HepG2 (cell line): ENCODE results near the gene SNCG. TPM values are rescaled to one million over a fixed set of nuclear protein-coding genes. Genes with fewer than 3 reads are reported as not detected.

ENCODE experiments used
- ARNTL ChIP-seq: sonication (generic); formaldehyde crosslinking; IDR thresholded peaks from 2 replicates; pipeline ENCODE4 v1.4.0; 2020; ENCODE audit warnings: mild to moderate bottlenecking, missing genetic modification reagents
- BATF2 ChIP-seq: sonication (generic); formaldehyde crosslinking; IDR thresholded peaks from 2 replicates; pipeline ENCODE4 v1.8.0; 2022; ENCODE audit warnings: mild to moderate bottlenecking, missing genetic modification reagents, moderate library complexity
- CENPT ChIP-seq: sonication (generic); formaldehyde crosslinking; IDR thresholded peaks from 2 replicates; pipeline ENCODE4 v1.8.0; 2022; ENCODE audit warnings: low read depth, mild to moderate bottlenecking, moderate library complexity, missing genetic modification reagents
- HMG20A ChIP-seq: IDR thresholded peaks from 2 replicates; pipeline ENCODE4 v1.6.1; 2016; ENCODE audit warnings: borderline replicate concordance
- MAF1 ChIP-seq: sonication (generic); formaldehyde crosslinking; IDR thresholded peaks from 2 replicates; pipeline ENCODE4 v1.5.0; 2020; ENCODE audit warnings: missing genetic modification reagents, borderline replicate concordance
- NAIF1 ChIP-seq: sonication (generic); formaldehyde crosslinking; IDR thresholded peaks from 2 replicates; pipeline ENCODE4 v1.5.0; 2020; ENCODE audit warnings: mild to moderate bottlenecking, missing genetic modification reagents, borderline replicate concordance
- ZBTB39 ChIP-seq: sonication (generic); formaldehyde crosslinking; IDR thresholded peaks from 2 replicates; pipeline ENCODE4 v1.5.0; 2020; ENCODE audit warnings: missing genetic modification reagents
- ZFP36L2 ChIP-seq: sonication (generic); formaldehyde crosslinking; IDR thresholded peaks from 2 replicates; pipeline ENCODE4 v1.4.0; 2020; ENCODE audit warnings: missing genetic modification reagents
- ZNF318 ChIP-seq: sonication (generic); formaldehyde crosslinking; IDR thresholded peaks from 2 replicates; pipeline ENCODE4 v1.4.0; 2020; ENCODE audit warnings: mild to moderate bottlenecking, missing genetic modification reagents
- polyA plus RNA-seq, 8 experiments: library from polyadenylated mRNA; depleted of rRNA in 3 of 8; stranded (reverse) in 7 of 8; unstranded in 1 of 8; fragments of >200 nt; fragmentation: Illumina TruSeq in 4 of 8; extraction: Trizol in 4 of 8; gene quantifications; 2 replicates each; pipeline versions ENCODE4 v1.2.1 to v1.2.3, GENCODE V29; 2011 to 2016; ENCODE audit warnings: low read depth in 4 of 8, missing spikeins in 1 of 8, mixed read lengths in 1 of 8; ENCODE audit not compliant: insufficient read depth in 1 of 8
- total RNA-seq, 5 experiments: library from RNA; depleted of rRNA; stranded (reverse); fragments of >200 nt; fragmentation: Illumina TruSeq; extraction: Trizol; gene quantifications; 2 replicates each; pipeline ENCODE4 v1.2.3, GENCODE V29; 2016; ENCODE audit warnings: low read depth in 1 of 5
- TF ChIP-seq, protein P1 (sequence below): sonication (generic); formaldehyde crosslinking; conservative IDR thresholded peaks from 2 replicates; pipeline ENCODE4 v1.4.0; 2020; ENCODE audit warnings: mild to moderate bottlenecking, missing genetic modification reagents, moderate library complexity

The SNCG gene
- total and polyA plus RNA-seq, 2 of the 13 experiments (the other 11 are each of a cell fraction or from before 2014, with no cell fraction given), result 0.22 to 0.91 TPM

GRCh38 chr10:86941991-86942421 lies 16.4 kb upstream of the SNCG start (continued):
- no peak for TF ChIP-seq ZNF318 (CRISPR knock-in tag)
- no peak for TF ChIP-seq MAF1 (CRISPR knock-in tag)
- no peak for TF ChIP-seq HMG20A (CRISPR knock-in tag)
- no peak for TF ChIP-seq CENPT (CRISPR knock-in tag)
- TF ChIP-seq, protein P1, sequence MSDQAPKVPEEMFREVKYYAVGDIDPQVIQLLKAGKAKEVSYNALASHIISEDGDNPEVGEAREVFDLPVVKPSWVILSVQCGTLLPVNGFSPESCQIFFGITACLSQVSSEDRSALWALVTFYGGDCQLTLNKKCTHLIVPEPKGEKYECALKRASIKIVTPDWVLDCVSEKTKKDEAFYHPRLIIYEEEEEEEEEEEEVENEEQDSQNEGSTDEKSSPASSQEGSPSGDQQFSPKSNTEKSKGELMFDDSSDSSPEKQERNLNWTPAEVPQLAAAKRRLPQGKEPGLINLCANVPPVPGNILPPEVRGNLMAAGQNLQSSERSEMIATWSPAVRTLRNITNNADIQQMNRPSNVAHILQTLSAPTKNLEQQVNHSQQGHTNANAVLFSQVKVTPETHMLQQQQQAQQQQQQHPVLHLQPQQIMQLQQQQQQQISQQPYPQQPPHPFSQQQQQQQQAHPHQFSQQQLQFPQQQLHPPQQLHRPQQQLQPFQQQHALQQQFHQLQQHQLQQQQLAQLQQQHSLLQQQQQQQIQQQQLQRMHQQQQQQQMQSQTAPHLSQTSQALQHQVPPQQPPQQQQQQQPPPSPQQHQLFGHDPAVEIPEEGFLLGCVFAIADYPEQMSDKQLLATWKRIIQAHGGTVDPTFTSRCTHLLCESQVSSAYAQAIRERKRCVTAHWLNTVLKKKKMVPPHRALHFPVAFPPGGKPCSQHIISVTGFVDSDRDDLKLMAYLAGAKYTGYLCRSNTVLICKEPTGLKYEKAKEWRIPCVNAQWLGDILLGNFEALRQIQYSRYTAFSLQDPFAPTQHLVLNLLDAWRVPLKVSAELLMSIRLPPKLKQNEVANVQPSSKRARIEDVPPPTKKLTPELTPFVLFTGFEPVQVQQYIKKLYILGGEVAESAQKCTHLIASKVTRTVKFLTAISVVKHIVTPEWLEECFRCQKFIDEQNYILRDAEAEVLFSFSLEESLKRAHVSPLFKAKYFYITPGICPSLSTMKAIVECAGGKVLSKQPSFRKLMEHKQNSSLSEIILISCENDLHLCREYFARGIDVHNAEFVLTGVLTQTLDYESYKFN (CRISPR knock-in tag), result no peak
- no peak for TF ChIP-seq ZBTB39
- no peak for TF ChIP-seq BATF2 (CRISPR knock-in tag)
- TF ChIP-seq NAIF1 (CRISPR knock-in tag), result no peak
- no peak for TF ChIP-seq ARNTL
- TF ChIP-seq ZFP36L2 (CRISPR knock-in tag), result no peak
